Stimulated activated CD8-positive, alpha-beta memory T cell treated with anti-CD3 and anti-CD28 coated beads, Interleukin-15, amount 100 ng/mL, for 4 hours (primary cell): ENCODE results near the gene MESP1.
"Not testable (repeated sequence)": the region's sequence is repeated elsewhere in the genome, so short reads cannot be mapped to it uniquely, and the experiment has no call there.

Source experiments
- DNase-seq, 2 donors: peaks; one replicate each; pipeline ENCODE4 v3.0.0-alpha.2; 2020; ENCODE audit warnings: low read depth in 2 of 2

MESP1 gene, protein sequence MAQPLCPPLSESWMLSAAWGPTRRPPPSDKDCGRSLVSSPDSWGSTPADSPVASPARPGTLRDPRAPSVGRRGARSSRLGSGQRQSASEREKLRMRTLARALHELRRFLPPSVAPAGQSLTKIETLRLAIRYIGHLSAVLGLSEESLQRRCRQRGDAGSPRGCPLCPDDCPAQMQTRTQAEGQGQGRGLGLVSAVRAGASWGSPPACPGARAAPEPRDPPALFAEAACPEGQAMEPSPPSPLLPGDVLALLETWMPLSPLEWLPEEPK

DNA sequence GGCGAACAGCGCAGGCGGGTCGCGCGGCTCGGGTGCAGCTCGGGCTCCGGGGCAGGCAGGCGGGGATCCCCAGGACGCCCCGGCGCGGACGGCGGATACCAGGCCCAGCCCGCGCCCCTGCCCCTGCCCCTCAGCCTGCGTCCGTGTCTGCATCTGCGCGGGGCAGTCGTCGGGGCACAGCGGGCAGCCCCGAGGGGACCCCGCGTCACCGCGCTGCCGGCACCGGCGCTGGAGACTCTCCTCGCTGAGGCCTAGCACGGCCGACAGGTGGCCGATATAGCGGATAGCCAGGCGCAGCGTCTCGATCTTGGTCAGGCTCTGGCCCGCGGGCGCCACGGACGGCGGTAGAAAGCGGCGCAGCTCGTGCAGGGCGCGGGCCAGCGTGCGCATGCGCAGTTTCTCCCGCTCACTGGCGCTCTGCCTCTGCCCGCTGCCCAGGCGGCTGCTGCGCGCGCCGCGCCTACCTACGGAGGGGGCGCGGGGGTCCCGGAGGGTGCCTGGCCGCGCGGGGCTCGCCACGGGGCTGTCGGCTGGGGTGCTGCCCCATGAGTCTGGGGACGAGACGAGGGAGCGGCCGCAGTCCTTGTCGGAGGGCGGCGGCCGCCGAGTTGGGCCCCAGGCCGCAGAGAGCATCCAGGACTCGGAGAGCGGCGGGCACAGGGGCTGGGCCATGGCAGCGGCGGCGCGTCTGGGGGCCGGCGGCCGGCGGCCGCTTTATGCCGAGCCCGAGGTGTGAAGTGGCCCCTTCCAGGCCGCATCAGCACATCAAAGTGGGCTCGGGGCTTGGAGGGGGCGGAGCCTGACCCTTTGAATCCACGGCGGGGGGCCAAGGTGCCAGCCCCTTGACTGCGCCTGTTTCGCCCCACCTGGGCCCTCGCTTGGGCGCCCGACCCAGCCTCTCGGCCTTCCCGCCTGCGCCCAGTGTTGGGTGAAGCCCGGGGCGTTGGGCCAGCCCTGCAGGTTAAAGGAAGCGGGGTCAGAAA, at the start of gene MESP1:
MESP1 (minus strand) TSS at position 690 of the 983 bp plus-strand sequence; CDS start at position 672, 18 bp downstream.
- peak; percentile 64 to 72 for DNase-seq

DNA sequence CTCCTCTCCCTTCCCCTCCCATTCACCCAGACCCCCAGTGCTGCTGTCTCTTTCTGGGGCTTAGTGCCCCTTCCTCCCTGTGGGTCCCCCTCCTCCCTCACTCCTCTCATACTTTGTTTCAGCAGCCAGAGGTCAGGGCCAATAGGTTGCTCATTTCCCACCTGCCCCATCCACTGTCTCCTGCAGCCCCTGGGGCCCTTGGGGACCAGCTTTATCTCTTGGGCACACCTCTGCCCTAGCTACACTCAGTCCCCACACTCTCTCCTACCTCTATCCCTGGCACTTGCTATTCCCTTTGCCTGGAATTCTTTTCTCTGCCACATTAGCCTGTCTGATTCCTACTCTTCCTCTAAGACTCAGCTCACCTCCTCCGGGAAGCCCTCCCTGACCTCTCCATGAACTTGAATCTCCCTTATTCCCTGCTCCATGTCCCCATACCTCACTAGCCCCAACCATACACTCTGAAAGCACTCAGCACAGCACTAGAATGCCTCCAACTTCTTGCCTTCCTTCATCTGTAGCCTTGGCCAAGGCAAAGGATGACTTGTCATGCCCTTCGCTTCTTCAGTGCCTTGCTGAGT, 49.0 kb upstream of the MESP1 start:
- no peak for DNase-seq

DNA sequence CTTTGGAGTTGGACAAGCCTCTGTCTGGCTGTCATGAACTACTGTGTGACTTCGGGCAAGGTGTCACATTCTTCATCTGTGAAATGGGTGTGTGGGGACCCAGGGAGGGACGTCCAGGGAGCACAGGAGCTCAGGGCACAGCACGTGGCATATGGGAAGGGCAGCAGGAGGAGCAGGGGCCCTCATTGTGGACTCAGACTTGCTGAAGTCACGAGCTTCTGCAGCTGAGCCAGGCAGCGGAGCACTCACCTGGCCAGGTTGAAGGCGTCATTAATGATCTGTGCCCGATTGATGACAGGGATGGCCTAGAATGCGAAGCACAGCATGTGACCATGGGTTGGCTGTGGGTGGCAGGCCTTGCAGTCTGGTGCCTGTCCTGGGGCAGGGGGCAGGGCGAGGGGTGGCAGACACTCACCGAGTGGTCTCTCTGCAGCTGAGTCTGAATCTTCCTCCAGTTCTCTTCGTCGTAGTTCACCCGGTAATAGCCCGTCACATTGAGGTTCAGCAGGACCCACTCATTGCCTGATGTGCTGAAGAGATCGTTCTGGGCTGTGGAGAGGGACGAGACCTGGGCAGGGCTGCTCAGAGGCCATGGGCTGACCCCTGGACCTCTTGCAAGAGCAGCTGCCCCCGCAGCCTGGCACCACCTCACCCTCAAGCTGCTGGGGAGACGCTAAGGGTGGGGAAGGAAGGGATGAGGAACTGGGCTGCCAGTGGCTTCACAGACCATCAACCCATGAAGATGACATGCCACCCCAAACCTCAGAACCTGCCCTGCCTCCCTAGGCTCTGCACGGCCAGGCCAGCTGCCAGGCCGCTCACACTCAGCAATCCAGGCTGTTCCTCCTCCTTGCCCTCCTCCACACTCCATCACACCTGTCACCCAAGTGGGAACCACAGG, 48.2 kb upstream of the MESP1 start:
- no peak for DNase-seq

DNA sequence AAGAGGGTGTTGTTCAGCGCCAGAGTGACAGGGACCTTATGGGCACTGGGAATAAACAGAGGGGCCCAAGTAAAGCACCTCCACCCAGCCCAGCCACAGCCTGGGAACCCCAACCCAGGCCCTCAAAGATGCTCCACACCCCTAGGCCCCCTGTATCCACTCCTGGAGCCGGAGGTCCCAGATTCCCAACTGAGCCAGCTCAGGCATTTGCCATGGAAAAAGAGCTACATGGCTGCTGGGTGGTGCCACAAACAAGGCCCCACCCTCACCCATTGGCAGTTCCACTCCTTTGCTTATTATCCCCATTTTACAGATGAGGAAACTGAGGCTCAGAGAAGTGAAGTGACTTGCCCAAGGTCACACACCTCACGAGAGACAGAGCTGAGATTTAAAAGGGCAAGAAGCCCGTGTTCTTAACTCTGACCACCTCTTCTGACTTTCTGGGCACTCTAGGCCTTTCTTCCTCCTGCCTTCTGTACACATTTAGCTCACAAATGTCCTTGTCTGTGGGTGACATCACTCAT, 46.7 kb upstream of the MESP1 start:
- no peak for DNase-seq

DNA sequence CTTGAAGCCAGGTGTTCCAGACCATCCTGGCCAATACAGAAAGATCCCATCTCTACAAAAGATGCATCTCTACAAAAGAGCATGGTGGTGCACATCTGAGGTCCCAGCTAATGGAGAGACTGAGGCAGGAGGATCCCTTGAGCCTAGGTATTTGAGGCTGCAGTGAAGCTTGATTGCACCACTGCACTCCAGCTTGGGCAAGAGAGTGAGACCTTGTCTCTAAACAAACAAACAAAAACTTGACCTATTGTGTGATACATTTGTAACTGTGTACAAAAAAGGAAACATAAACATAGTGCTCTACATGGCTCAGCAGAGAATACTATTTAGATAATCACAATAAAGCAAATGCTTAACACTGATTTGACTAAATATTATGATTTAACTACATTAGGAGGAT, 44.9 kb upstream of the MESP1 start:
- DNase-seq: no peak

DNA sequence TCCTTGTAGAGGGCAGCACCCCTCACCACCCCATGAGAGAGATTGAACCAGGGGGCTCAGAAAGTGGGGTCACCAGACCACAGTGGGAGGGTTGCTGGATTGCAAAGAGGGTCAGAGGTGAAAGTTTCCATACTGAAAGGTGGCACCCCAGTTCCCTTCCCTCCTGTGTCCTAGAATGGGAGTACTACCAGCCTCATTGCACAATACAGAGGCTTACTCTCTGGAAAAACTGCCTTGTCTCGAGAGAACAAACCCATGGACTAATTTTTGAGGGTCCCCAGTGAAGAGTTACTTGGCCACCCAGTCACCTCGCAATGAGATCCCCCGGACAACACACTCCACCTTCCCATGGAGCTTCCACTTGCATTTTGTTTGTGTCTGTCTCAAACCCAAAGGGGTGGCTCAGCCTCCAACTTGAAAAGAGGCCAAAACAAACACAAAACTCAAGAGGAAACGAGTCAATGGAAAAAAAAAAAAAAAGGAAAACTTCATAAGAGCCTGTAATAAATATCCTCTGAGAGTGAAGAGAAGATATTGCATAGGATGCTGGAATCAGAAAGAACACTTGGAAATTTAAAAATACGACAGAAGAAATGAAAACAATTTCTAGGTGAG, 43.7 kb upstream of the MESP1 start:
- no peak for DNase-seq

DNA sequence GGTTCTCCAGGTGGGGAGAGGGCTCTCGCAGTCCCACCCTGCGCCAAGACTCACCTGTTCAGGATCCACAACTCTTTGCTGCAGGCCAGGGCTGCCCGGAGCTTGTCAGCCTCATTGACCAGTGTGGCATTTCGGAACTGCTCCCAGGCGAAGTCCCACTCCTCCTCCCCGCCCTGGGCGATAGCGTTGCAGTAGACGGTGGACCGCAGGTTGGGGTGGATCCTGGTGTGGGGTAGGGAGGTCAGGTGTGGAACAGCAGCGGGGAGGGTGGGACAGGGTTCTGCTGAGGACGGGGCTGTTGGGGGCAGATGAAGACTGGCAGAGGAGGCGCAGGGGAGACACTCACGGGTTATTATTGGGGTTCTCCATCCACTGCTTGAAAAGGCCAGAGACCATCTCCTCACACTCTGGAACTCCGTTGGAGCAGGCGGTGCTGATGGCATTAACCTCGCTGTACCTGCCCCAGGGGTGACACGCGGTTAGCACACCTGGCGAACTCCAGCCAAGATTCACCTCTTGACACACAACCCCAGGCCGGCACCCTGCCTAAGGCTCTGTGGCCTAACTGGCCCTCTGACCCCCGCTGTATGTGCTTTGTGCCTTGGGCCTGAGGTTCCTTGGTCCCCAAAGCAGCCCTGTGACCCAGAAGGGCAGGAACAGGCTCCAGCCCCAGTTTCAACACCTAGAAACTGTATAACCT, 41.2 kb upstream of the MESP1 start:
- DNase-seq: no peak

DNA sequence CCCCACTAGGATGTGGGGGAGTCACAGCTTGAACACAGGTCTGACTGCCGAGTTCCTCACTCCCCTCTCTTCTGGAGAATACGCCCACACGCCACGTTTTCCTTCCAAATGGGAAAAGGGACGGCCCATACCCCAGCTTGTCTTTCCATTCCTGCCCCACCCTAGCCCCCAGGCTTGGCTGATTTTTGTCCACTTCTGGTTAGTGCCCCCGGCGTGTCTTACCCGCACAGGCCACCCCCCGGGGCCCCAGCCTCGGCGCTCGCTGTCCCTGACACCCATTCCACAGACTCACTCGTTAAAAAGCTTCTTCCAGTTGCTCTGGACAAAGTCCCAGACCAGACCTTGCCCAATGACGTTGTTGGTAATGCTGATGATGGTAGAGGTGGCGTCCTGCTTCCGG, 39.6 kb upstream of the MESP1 start:
- DNase-seq: no peak

DNA sequence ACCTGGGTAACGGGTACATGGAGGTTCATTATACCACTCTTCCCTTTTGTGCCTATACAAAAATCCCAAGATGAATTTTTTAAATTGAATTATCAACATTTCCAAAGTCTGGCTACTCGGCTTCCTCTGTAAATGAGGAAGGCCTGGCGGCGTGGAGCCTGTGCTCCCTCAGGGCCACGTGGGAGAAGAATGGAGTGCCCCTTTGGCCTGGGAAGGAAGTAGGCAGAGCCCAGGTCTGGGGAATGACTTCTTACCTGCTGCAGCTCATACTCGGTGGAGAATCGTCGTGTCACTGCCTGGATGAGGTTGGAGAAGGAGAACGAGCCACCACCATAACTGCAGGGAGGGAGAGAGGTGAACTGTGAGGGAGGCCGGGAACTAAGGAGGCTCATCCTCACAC, 39.2 kb upstream of the MESP1 start:
- DNase-seq: no peak

DNA sequence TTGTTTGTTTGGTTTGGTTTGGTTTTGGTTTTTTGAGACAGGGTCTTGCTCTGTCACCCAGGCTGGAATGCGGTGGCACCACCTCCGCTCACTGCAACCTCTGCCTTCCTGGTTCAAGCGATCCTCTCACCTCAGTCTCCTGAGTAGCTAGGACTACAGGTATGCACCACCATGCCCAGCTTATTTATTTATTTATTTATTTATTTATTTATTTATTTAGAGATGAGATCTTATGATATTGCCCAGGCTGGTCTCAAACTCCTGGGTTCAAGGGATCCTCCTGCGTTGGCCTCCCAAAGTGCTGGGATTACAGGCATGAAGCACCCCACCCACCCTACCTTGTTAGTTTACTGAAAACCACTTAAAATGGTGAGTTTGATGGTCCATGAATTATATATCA, 37.5 kb upstream of the MESP1 start:
- DNase-seq: not testable (repeated sequence)

DNA sequence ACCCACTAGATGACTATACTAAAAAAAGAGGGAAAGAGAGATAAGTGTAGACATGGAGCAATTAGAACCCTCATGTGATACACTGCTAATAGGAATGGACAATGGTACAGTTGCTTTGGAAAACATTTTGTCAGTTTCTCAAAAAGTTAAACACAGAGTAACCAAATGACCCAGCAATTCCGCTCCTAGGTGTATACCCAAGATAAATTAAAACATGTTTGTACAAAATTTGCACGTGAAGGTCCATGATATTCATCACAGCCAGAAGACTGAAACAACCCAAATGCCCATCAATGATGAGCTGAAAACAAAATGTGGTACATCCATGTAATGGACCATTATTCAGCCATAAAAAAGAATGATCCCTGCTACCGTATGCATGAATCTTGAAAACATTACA, 36.9 kb upstream of the MESP1 start:
- no peak for DNase-seq

DNA sequence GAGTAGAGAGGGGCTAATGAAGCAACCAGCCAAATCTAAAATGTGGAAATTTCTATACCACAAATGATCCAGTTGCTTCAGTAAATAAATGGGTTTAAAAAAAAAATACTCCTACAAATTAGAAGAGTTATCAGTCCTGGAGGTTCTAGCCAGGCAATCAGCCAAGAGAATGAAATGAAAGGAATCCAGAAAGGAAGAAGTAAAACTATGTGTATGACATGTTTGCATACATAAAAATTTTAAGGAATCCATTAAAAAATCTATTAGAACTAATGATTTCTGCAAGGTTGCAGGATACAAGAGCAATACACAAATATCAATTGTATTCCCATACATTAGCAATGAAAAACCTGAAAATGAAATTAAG, 34.7 kb upstream of the MESP1 start:
- DNase-seq: no peak

DNA sequence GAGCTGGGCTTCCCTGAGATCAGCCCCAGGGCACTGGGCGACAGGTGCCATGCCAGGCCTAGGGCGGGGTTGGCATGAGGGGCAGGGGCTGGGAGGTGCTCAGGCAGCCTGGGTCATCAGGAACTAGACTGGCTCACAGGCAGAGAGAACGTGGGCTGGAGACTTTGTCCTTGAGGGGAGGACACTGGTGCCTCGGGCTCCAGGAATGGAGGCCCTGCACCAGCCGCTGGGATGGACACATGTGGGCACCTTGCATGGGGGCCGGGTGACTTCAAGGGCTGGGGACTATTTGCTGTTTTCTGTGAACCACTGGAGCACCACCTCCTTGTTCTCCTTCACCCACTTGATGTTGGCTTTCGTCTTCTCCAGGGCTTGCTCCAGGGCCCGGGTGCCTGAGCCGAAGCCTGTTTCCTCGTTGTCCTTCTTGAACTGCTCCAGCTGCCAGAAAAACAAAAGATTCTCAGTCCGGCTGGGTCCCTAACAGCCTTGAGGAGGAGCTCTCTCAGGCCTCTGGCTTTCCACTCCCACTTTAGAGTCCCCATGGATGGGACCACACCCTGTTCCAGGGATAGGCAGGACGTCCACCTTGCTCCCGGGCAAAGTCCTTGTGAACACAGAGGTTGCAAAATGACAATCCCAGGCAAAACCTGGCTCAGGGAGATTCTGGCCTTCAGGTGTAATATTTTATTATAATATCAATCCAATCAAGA, 34.2 kb upstream of the MESP1 start:
- no peak for DNase-seq

DNA sequence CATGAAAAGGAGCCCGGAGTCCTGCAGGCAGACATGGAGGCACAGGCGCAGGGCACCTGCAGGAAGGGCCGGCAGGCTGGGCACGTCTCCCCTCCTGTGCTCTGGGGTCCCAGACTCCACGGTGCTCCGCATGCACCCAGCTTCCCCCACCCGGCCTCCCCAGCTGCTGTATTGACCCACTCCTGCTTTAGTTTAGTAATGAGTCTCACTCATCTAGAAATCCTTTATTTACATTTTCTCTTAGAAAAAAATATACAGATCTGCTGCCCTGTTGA, 33.6 kb upstream of the MESP1 start:
- no peak for DNase-seq

DNA sequence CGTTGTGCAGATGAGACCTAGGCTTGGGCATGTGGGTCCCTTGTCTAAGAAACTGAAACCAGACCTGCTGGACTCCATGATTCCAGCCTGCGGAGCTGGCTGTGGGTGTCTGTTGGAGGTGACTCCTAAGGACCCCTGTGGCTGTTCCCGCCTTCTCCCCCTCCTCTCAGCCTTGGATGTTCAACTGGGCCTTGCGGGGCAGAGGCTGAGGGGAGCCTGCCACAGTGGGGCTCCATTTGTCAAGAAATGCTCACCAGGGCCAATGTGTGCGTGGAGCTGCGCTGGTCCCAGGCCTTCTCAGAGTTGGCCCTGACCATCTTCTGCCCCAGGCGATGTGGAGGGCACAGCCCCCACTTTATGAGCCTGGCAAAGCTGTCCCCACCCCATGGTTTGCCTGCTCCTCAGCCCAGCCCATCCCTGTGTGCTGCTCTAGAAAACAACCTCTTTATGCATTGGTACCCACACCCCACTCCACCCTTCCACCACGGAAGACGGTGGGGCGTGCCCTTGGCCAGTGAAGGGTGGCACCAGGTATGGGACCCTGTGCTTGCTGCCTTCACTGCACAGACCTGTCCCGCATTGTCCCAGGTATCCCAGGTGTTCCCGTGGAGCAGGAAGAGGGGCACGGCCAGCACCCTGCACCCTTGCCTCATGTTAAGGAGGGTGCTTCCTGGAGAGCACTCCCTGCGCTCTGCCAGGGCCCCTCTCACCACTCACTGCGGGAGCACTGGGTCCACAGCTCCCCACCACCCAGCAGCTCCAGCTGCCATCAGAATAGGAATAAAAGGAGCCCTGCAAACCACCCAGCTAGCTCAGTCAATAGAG, 33.0 kb upstream of the MESP1 start:
- DNase-seq: no peak

DNA sequence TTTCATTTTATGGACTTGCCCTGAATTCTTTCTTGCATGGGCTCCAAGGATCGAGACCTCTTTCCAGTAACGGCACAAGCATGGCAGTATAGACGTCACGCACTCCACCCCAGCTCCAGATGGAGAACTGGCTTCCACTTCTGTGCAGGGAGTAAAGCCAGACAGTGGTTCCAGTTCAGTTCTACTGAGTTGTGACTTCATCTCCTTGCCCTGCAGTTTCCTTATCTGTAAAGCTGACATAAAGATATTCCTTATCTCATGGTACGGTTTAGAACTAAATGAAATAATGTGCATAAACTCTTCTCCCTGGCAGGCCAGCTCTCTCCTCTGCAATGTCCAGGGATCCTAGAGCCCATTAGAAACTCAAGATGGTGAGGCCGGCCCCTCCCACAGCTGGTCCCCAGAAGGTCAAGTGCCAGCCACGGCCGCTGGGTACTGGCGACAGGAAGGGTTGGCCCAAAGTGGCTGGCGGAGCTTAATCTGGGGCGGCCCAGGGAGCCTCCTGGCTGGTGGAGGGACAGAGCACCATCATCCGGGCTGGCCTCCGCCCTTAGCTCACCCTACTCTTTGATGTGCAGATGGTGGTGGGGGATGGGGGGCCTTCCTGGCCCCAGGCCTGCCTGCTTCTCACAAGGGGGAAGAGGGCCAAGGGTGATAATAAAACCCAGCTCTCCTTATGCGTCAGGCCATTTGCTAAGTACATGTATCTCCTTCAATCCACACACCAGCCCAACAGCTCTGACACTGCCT, 32.2 kb upstream of the MESP1 start:
- DNase-seq: no peak

DNA sequence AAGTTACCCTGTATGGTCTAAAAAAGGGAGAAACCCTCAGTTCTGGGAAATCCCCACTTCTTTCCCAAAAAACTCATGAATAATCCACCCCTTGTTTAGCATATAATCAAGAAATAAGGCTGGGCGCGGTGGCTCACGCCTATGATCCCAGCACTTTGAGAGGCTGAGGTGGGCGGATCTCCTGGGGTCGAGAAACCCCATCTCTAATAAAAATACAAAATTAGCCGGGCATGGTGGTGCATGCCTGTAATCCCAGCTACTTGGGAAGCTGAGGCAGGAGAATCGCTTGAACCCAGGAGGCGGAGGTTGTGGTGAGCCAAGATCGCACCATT, 31.5 kb upstream of the MESP1 start:
- DNase-seq: not testable (repeated sequence)

DNA sequence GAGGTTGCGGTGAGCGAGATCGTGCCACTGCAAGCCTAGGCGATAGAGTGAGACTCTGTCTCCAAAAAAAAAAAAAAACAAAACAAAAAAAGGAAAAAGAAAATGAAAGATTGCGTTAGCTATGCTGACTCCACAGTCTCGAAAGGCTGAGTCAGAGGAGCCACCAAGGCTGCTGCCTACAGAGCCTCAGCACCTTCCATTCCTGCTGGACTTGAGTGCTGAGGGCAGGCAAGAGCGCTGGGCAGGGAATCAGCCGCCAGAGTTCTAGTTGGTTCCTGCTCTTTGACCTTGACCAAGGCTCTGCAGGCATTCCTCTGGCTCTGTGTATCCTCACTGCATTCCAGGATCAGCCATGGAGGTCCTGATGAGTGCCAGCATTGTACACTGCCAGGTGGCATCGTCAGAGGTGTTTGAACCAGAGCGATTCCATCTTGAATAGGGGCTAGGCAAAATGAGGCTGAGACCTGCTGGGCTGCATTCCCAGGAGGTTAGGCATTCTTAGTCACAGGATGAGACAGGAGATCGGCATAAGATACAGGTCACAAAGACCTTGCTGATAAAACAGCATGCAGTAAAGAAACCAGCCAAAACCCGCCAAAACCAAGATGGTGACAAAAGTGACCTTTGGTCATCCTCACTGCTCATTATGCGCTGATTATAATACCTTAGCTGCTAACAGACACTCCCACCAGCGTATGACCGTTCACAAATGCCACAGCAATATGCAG, 31.0 kb upstream of the MESP1 start:
- DNase-seq: no peak
